ENCODE data around the gene VHLL.

DNA sequence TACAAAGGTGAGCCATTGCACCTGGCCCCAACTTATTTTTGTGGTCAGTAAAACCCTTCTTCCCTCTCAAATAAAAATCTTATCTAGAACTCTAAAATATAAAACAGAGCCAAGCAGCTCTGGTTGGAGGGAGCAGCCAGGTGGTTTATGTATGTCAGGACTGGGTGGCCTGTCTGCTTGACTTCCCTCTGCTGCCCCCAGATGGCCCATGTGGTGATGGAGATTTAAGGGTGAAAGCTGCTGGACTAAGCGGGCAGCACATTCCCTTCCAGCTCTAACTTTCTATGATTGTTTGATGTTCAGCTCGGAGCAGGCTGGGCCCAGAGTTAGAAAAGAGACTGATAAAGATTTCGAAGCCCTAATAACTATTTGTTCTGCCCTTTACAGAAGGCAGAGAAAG, 39.3 kb downstream of the VHLL start:
- no peak for TF ChIP-seq TAF1 (IDR thresholded peaks at IDR 0.05; ENCODE audit: borderline replicate concordance, insufficient read depth, low read length)
- TF ChIP-seq POLR2AphosphoS5 (IDR thresholded peaks at IDR 0.05; ENCODE audit: low read depth, low read length) = no peak
- no peak for TF ChIP-seq SIN3A (IDR thresholded peaks at IDR 0.05; ENCODE audit: borderline replicate concordance, insufficient read depth, low read length)
- TF ChIP-seq, protein P1, sequence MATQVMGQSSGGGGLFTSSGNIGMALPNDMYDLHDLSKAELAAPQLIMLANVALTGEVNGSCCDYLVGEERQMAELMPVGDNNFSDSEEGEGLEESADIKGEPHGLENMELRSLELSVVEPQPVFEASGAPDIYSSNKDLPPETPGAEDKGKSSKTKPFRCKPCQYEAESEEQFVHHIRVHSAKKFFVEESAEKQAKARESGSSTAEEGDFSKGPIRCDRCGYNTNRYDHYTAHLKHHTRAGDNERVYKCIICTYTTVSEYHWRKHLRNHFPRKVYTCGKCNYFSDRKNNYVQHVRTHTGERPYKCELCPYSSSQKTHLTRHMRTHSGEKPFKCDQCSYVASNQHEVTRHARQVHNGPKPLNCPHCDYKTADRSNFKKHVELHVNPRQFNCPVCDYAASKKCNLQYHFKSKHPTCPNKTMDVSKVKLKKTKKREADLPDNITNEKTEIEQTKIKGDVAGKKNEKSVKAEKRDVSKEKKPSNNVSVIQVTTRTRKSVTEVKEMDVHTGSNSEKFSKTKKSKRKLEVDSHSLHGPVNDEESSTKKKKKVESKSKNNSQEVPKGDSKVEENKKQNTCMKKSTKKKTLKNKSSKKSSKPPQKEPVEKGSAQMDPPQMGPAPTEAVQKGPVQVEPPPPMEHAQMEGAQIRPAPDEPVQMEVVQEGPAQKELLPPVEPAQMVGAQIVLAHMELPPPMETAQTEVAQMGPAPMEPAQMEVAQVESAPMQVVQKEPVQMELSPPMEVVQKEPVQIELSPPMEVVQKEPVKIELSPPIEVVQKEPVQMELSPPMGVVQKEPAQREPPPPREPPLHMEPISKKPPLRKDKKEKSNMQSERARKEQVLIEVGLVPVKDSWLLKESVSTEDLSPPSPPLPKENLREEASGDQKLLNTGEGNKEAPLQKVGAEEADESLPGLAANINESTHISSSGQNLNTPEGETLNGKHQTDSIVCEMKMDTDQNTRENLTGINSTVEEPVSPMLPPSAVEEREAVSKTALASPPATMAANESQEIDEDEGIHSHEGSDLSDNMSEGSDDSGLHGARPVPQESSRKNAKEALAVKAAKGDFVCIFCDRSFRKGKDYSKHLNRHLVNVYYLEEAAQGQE (IDR thresholded peaks at IDR 0.05; ENCODE audit: insufficient read depth in 1 of 2, low read depth in 2 of 2, low read length in 2 of 2) = no peak
- no peak for TF ChIP-seq FOXP2 (optimal IDR thresholded peaks at IDR 0.05; ENCODE audit: borderline replicate concordance, extremely low read depth, extremely low read length, insufficient read depth)
